ENCODE data around the gene HS3ST3B1.
A peak's percentile ranks its signal among the peaks of the same experiment; 100 is the strongest.

HS3ST3B1 gene

GRCh38 chr17:14346801-14347200, 45.9 kb downstream of the HS3ST3B1 start:
- no peak for TF ChIP-seq CTCF (IDR thresholded peaks at IDR 0.05; ENCODE audit: control insufficient read depth, insufficient read depth, low read depth, low read length, missing control alignments)
- DNase-seq (ENCODE audit: low read depth), result no peak
- no peak overlapping the region for H3K4me3 ChIP-seq (ENCODE audit: control insufficient read depth, low read depth, low read length)

- TF ChIP-seq CTCF (IDR thresholded peaks at IDR 0.05; ENCODE audit: control insufficient read depth, insufficient read depth, low read depth, low read length, missing control alignments), result no peak
- peak; percentile 29 for DNase-seq (ENCODE audit: low read depth)
- no peak overlapping the region for H3K4me3 ChIP-seq (ENCODE audit: control insufficient read depth, low read depth, low read length)
These were observed 50.6 kb downstream of the HS3ST3B1 start for GRCh38 chr17:14351493-14351892.

- H3K4me3 ChIP-seq (ENCODE audit: control insufficient read depth, low read depth, low read length), result no peak overlapping the region
- TF ChIP-seq CTCF (IDR thresholded peaks at IDR 0.05; ENCODE audit: control insufficient read depth, insufficient read depth, low read depth, low read length, missing control alignments), result no peak
- DNase-seq (ENCODE audit: low read depth), result no peak
These were observed 51.3 kb downstream of the HS3ST3B1 start for GRCh38 chr17:14352136-14352535.

GRCh38 chr17:14353861-14354474, 53.1 kb downstream of the HS3ST3B1 start:
- TF ChIP-seq CTCF (IDR thresholded peaks at IDR 0.05; ENCODE audit: control insufficient read depth, insufficient read depth, low read depth, low read length, missing control alignments), result no peak
- DNase-seq (ENCODE audit: low read depth), result no peak
- H3K4me3 ChIP-seq (ENCODE audit: control insufficient read depth, low read depth, low read length), result no peak overlapping the region

GRCh38 chr17:14354807-14355206, 53.9 kb downstream of the HS3ST3B1 start:
- no peak for DNase-seq (ENCODE audit: low read depth)

GRCh38 chr17:14355556-14355955, 54.7 kb downstream of the HS3ST3B1 start:
- DNase-seq (ENCODE audit: low read depth), result no peak
- TF ChIP-seq CTCF (IDR thresholded peaks at IDR 0.05; ENCODE audit: control insufficient read depth, insufficient read depth, low read depth, low read length, missing control alignments), result no peak
- no peak overlapping the region for H3K4me3 ChIP-seq (ENCODE audit: control insufficient read depth, low read depth, low read length)

More at GRCh38 chr17:14354807-14355206, 53.9 kb downstream of the HS3ST3B1 start:
- no peak for TF ChIP-seq CTCF (IDR thresholded peaks at IDR 0.05; ENCODE audit: control insufficient read depth, insufficient read depth, low read depth, low read length, missing control alignments)
- no peak overlapping the region for H3K4me3 ChIP-seq (ENCODE audit: control insufficient read depth, low read depth, low read length)
